ENCODE measurements around the gene KTN1.

- no peak for TF ChIP-seq CTCF (conservative IDR thresholded peaks at IDR 0.05; ENCODE audit: low read depth in 2 of 2)
- TF ChIP-seq EZH2phosphoT487 (IDR thresholded peaks at IDR 0.05; ENCODE audit: unreplicated experiment) = no peak
- TF ChIP-seq JUNB (IDR thresholded peaks at IDR 0.05; ENCODE audit: unreplicated experiment) = no peak
- TF ChIP-seq REST (IDR thresholded peaks at IDR 0.05; ENCODE audit: unreplicated experiment) = no peak
- no peak for TF ChIP-seq ZNF331 (CRISPR knock-in tag; IDR thresholded peaks at IDR 0.05; ENCODE audit: low read depth)
- TF ChIP-seq POLR2AphosphoS5 (IDR thresholded peaks at IDR 0.05; ENCODE audit: low read depth) = no peak
- TF ChIP-seq STAT1 (IDR thresholded peaks at IDR 0.05; ENCODE audit: unreplicated experiment) = no peak
- no peak for TF ChIP-seq EZH2 (IDR thresholded peaks at IDR 0.05; ENCODE audit: low read depth, unreplicated experiment)
- no peak for TF ChIP-seq ZNF114 (CRISPR knock-in tag; IDR thresholded peaks at IDR 0.05)
Observed at GRCh38 chr14:55577229-55577628, 2.8 kb upstream of the KTN1 start.
